ENCODE results near the gene KRT75. TPM values are rescaled to one million over a fixed set of nuclear protein-coding genes. Genes with fewer than 3 reads are reported as not detected.

KRT75 gene
- not detected for total RNA-seq

GRCh38 chr12:52434081-52434733 lies at the start of gene KRT75:
Gene KRT75 (minus strand): TSS chr12:52434371. CDS start chr12:52434304, 67 bp downstream.
- TF ChIP-seq CTCF (IDR thresholded peaks at IDR 0.05; ENCODE audit: low read depth): no peak

GRCh38 chr12:52480073-52480472 lies 45.9 kb upstream of the KRT75 start:
- no peak for TF ChIP-seq CTCF (IDR thresholded peaks at IDR 0.05; ENCODE audit: low read depth)

- no peak for TF ChIP-seq CTCF (IDR thresholded peaks at IDR 0.05; ENCODE audit: low read depth)
Measured at GRCh38 chr12:52477651-52478050, 43.5 kb upstream of the KRT75 start.

GRCh38 chr12:52474212-52474611 lies 40.0 kb upstream of the KRT75 start:
- no peak for TF ChIP-seq CTCF (IDR thresholded peaks at IDR 0.05; ENCODE audit: low read depth)

- TF ChIP-seq CTCF (IDR thresholded peaks at IDR 0.05; ENCODE audit: low read depth): no peak
Measured at GRCh38 chr12:52473768-52474167, 39.6 kb upstream of the KRT75 start, which contains the start of gene KRT6C. Gene KRT6C (minus strand): TSS chr12:52473805. CDS start chr12:52473737, 68 bp downstream.

GRCh38 chr12:52469853-52470252 lies 35.7 kb upstream of the KRT75 start:
- no peak for TF ChIP-seq CTCF (IDR thresholded peaks at IDR 0.05; ENCODE audit: low read depth)

- no peak for TF ChIP-seq CTCF (IDR thresholded peaks at IDR 0.05; ENCODE audit: low read depth)
Measured at GRCh38 chr12:52464897-52465296, 30.7 kb upstream of the KRT75 start.

Measured in subcutaneous adipose tissue (tissue), 4 donors.